Ecto neural progenitor cell (in vitro differentiated cells): ENCODE data around the gene EBI3.
"Not testable (repeated sequence)": the region's sequence is repeated elsewhere in the genome, so short reads cannot be mapped to it uniquely, and the experiment has no call there.

Experiments used
- DNase-seq: peaks from one replicate; pipeline ENCODE4 v3.0.0-alpha.2; 2018; ENCODE audit warnings: low spot score

EBI3 gene

GRCh38 chr19:4234862-4235201 lies 5.5 kb downstream of the EBI3 start:
- no peak for DNase-seq

- not testable (repeated sequence) for DNase-seq
Observed at GRCh38 chr19:4237510-4237909, 8.2 kb downstream of the EBI3 start.

GRCh38 chr19:4238831-4239230 lies 9.5 kb downstream of the EBI3 start:
- DNase-seq, result no peak

- DNase-seq, result no peak
Observed at GRCh38 chr19:4241824-4242430, 12.6 kb downstream of the EBI3 start.

- DNase-seq, result not testable (repeated sequence)
Observed at GRCh38 chr19:4245938-4246337, 16.6 kb downstream of the EBI3 start.

GRCh38 chr19:4246767-4247593 lies 17.7 kb downstream of the EBI3 start, which contains the start of gene YJU2:
TSS of gene YJU2 (plus strand) at chr19:4247080. CDS start at chr19:4247147, 67 bp downstream.
- DNase-seq, result peak; percentile 98

GRCh38 chr19:4256563-4256962 lies 27.2 kb downstream of the EBI3 start:
- DNase-seq, result no peak

GRCh38 chr19:4257025-4257424 lies 27.7 kb downstream of the EBI3 start:
- DNase-seq, result no peak

- DNase-seq, result no peak
Observed at GRCh38 chr19:4258181-4258580, 28.9 kb downstream of the EBI3 start.

- DNase-seq, result no peak
Observed at GRCh38 chr19:4260613-4261191, 31.4 kb downstream of the EBI3 start.

- no peak for DNase-seq
Observed at GRCh38 chr19:4264812-4265211, 35.5 kb downstream of the EBI3 start.

- DNase-seq, result no peak
Observed at GRCh38 chr19:4266253-4267000, 37.1 kb downstream of the EBI3 start.

GRCh38 chr19:4267101-4267900 lies 38.0 kb downstream of the EBI3 start:
- peak; percentile 78 for DNase-seq

- no peak for DNase-seq
Observed at GRCh38 chr19:4267901-4268815, 38.8 kb downstream of the EBI3 start.

- no peak for DNase-seq
Observed at GRCh38 chr19:4268816-4269430, 39.6 kb downstream of the EBI3 start.

GRCh38 chr19:4272894-4273293 lies 43.6 kb downstream of the EBI3 start:
- DNase-seq, result no peak

GRCh38 chr19:4274321-4274686 lies 45.0 kb downstream of the EBI3 start:
- DNase-seq, result not testable (repeated sequence)

GRCh38 chr19:4277191-4277696 lies 47.9 kb downstream of the EBI3 start:
- DNase-seq, result no peak

- no peak for DNase-seq
Observed at GRCh38 chr19:4278010-4278409, 48.7 kb downstream of the EBI3 start.
